ENCODE results near the gene BEND7.

- TF ChIP-seq POLR2AphosphoS5 (IDR thresholded peaks at IDR 0.05; ENCODE audit: low read depth, low read length) (no peak), CTCF (IDR thresholded peaks at IDR 0.05) (no peak)
These were observed 29.7 kb downstream of the BEND7 start for GRCh38 chr10:13499150-13499549.

Data from Panc1 (cell line).